ENCODE measurements around the gene STXBP4.

DNA sequence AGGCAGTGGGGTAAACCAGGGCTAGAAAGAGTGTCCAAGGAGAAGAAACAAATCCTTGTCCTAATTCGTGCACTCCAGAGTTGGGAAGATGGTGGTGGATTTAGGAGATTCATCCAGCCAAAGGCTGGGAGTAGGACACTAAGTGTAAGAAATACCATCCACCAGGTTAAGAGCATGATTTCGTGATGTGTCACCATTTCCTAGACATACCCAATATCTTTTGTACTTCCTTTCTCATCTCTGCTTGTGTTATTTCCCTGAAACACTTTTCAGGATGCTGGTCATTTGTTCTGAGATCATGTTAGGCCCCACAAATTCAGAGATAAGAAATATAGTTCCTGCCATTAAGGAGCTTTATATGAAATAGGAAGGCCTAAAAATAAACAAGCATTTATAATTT, 189.9 kb downstream of the STXBP4 start:
- TF ChIP-seq, protein P1, sequence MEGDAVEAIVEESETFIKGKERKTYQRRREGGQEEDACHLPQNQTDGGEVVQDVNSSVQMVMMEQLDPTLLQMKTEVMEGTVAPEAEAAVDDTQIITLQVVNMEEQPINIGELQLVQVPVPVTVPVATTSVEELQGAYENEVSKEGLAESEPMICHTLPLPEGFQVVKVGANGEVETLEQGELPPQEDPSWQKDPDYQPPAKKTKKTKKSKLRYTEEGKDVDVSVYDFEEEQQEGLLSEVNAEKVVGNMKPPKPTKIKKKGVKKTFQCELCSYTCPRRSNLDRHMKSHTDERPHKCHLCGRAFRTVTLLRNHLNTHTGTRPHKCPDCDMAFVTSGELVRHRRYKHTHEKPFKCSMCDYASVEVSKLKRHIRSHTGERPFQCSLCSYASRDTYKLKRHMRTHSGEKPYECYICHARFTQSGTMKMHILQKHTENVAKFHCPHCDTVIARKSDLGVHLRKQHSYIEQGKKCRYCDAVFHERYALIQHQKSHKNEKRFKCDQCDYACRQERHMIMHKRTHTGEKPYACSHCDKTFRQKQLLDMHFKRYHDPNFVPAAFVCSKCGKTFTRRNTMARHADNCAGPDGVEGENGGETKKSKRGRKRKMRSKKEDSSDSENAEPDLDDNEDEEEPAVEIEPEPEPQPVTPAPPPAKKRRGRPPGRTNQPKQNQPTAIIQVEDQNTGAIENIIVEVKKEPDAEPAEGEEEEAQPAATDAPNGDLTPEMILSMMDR (IDR thresholded peaks at IDR 0.05; ENCODE audit: insufficient read depth, low read depth, low read length) = no peak
- TF ChIP-seq EZH2 (IDR thresholded peaks at IDR 0.05; ENCODE audit: insufficient read depth, low read length) = no peak
